Chondrocyte (in vitro differentiated cells): Measurements from ENCODE around the gene CTNND2. TPM values are rescaled to one million over a fixed set of nuclear protein-coding genes. Genes with fewer than 3 reads are reported as not detected.

Experiments used
- DNase-seq: peaks from one replicate; pipeline ENCODE4 v3.0.0; 2021; ENCODE audit warnings: mixed read lengths, low spot score
- H3K27ac Mint-ChIP-seq: one replicate; pipeline ENCODE4 v1.8.0; 2021; ENCODE audit warnings: mild to moderate bottlenecking, moderate library complexity, mixed read lengths; ENCODE audit not compliant: unreplicated experiment
- H3K27me3 Mint-ChIP-seq: 2 replicates; pipeline ENCODE4 v1.8.0; 2021; ENCODE audit warnings: low read depth, mixed read lengths
- H3K36me3 Mint-ChIP-seq: 2 replicates; pipeline ENCODE4 v1.8.0; 2021; ENCODE audit warnings: low read depth, mixed read lengths
- H3K4me1 Mint-ChIP-seq: 2 replicates; pipeline ENCODE4 v1.8.0; 2021; ENCODE audit warnings: low read depth, mild to moderate bottlenecking, mixed read lengths
- H3K4me3 Mint-ChIP-seq: one replicate; pipeline ENCODE4 v1.8.0; 2021; ENCODE audit warnings: mild to moderate bottlenecking, moderate library complexity, mixed read lengths; ENCODE audit not compliant: unreplicated experiment
- H3K9me3 Mint-ChIP-seq: 2 replicates; pipeline ENCODE4 v1.8.0; 2021; ENCODE audit warnings: low read depth, mixed read lengths
- CTCF ChIP-seq: fragments of 200-600 bp; sonication (generic); IDR thresholded peaks from 2 replicates; pipeline ENCODE4 v1.5.0; 2021; ENCODE audit warnings: antibody characterized with exemption, mild to moderate bottlenecking, moderate library complexity
- total RNA-seq: library from RNA; stranded (reverse); gene quantifications from 3 replicates; pipeline ENCODE4 v1.2.1, GENCODE V29; 2021

The CTNND2 gene
- total RNA-seq, 1 donor from 2014 or later: 2.1 TPM

DNA sequence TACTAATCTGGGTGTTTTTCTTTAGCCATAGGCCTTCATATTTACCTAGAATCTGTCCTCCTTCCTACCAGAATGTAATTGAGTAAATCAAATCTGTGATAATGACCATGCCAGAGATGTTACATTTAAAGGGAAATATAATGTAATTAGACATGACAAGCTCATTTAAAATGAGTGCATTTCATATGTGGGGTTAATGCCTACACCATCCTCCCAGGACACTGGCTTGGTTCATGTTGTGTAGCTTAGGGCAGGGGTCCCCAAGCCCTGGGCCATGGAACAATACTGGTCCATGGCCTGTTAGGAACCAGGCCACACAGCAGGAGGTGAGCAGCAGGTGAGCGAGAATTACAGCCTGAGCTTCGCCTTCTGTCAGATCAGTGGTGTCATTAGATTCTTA lies 866.3 kb downstream of the CTNND2 start:
- Mint-ChIP-seq H3K27ac (no peak overlapping the region), H3K4me3 (no peak overlapping the region), H3K4me1 (no peaks in the 10 kb centered on the region), H3K27me3 (peaks cover 12% of the 10 kb centered on the region), H3K9me3 (peaks cover 4% of the 10 kb centered on the region), H3K36me3 (no peaks in the 10 kb centered on the region)
- no peak for TF ChIP-seq CTCF
- no peak for DNase-seq

DNA sequence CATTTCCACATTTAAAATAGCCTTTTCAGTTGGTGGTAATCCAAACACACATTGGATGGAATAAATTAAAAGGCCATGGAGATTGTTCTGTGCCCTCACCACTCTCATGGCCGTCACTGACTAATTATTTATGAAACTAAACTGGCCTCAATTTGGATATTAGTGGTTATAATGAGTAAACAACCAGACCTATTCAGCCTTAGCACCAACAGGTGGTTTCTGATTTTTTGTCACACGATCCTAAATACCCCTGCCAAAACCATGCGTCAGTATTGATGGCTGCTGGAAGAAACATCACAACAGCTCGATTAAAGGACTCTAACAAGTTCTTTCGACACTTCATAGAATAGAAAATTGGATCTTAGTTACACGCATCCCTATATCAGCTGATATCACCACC lies 867.2 kb downstream of the CTNND2 start:
- Mint-ChIP-seq H3K27ac (no peak overlapping the region), H3K4me1 (no peaks in the 10 kb centered on the region), H3K36me3 (no peaks in the 10 kb centered on the region), H3K27me3 (peaks cover 9% of the 10 kb centered on the region), H3K9me3 (peaks cover 8% of the 10 kb centered on the region), H3K4me3 (no peak overlapping the region)
- TF ChIP-seq CTCF: no peak
- no peak for DNase-seq

- peaks cover 4% of the 10 kb centered on the region for H3K36me3 Mint-ChIP-seq
Measured at GRCh38 chr5:11030671-11031070, 873.6 kb downstream of the CTNND2 start.

GRCh38 chr5:11027660-11028059 lies 876.6 kb downstream of the CTNND2 start:
- Mint-ChIP-seq H3K4me3 (no peak overlapping the region), H3K27ac (no peak overlapping the region), H3K36me3 (peaks cover 4% of the 10 kb centered on the region), H3K9me3 (peaks cover 32% of the 10 kb centered on the region), H3K27me3 (peaks cover 11% of the 10 kb centered on the region), H3K4me1 (no peaks in the 10 kb centered on the region)
- DNase-seq: no peak
- TF ChIP-seq CTCF: no peak

More at GRCh38 chr5:11030671-11031070, 873.6 kb downstream of the CTNND2 start:
- Mint-ChIP-seq H3K27ac (no peak overlapping the region), H3K4me3 (no peak overlapping the region), H3K4me1 (no peaks in the 10 kb centered on the region), H3K9me3 (peaks cover 32% of the 10 kb centered on the region), H3K27me3 (peaks cover 6% of the 10 kb centered on the region)
- no peak for TF ChIP-seq CTCF
- no peak for DNase-seq

DNA sequence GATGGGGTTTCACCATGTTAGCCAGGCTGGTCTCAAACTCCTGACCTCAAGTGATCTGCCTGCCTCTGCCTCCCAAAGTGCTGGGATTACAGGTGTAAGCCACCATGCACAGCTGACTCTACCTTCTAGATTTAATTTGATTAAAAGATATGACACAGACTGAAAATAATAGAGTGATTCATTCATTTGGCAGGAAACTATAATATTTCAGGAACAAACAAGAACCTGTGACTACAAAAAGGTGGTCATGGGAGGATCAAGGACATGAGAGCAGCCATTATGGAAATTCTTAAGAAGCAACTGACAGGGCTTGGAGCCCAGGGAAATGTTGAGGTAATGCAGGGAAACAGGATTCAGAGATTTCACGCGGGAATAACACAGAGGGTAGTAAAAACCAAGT lies 877.7 kb downstream of the CTNND2 start:
- DNase-seq: no peak
- Mint-ChIP-seq H3K27ac (no peak overlapping the region), H3K27me3 (peaks cover 11% of the 10 kb centered on the region), H3K4me1 (no peaks in the 10 kb centered on the region), H3K9me3 (peaks cover 24% of the 10 kb centered on the region), H3K4me3 (no peak overlapping the region), H3K36me3 (peaks cover 4% of the 10 kb centered on the region)
- no peak for TF ChIP-seq CTCF
